ENCODE results near the gene STYXL2.
A peak's percentile ranks its signal among the peaks of the same experiment; 100 is the strongest.

The STYXL2 gene

GRCh38 chr1:167056529-167057231 lies 37.2 kb upstream of the STYXL2 start:
- H3K4me3 ChIP-seq (ENCODE audit: low read depth, low read length) = no peak overlapping the region
- TF ChIP-seq CTCF (IDR thresholded peaks at IDR 0.05; ENCODE audit: low read depth, low read length) (no peak), MYC (IDR thresholded peaks at IDR 0.05; ENCODE audit: low read depth, low read length) (no peak), POLR2A (IDR thresholded peaks at IDR 0.05; ENCODE audit: extremely low read depth, insufficient read length) (no peak)
- TF ChIP-seq, protein P1, sequence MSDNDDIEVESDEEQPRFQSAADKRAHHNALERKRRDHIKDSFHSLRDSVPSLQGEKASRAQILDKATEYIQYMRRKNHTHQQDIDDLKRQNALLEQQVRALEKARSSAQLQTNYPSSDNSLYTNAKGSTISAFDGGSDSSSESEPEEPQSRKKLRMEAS (IDR thresholded peaks at IDR 0.05; ENCODE audit: low read depth, low read length) = no peak
- DNase-seq (ENCODE audit: low read depth) = no peak

GRCh38 chr1:167057241-167057688 lies 36.6 kb upstream of the STYXL2 start:
- no peak overlapping the region for H3K4me3 ChIP-seq (ENCODE audit: low read depth, low read length)
- TF ChIP-seq CTCF (IDR thresholded peaks at IDR 0.05; ENCODE audit: low read depth, low read length) = peak; percentile 27
- no peak for TF ChIP-seq MYC (IDR thresholded peaks at IDR 0.05; ENCODE audit: low read depth, low read length)
- TF ChIP-seq, protein P1 (IDR thresholded peaks at IDR 0.05; ENCODE audit: low read depth, low read length) = no peak
- no peak for TF ChIP-seq POLR2A (IDR thresholded peaks at IDR 0.05; ENCODE audit: extremely low read depth, insufficient read length)
- DNase-seq (ENCODE audit: low read depth) = peak; percentile 59

GRCh38 chr1:167059045-167059808 lies 34.6 kb upstream of the STYXL2 start:
- peak; percentile 82 for TF ChIP-seq CTCF (IDR thresholded peaks at IDR 0.05; ENCODE audit: low read depth, low read length)
- no peak for TF ChIP-seq POLR2A (IDR thresholded peaks at IDR 0.05; ENCODE audit: extremely low read depth, insufficient read length)
- TF ChIP-seq MYC (IDR thresholded peaks at IDR 0.05; ENCODE audit: low read depth, low read length) = no peak
- TF ChIP-seq, protein P1 (IDR thresholded peaks at IDR 0.05; ENCODE audit: low read depth, low read length) = no peak
- no peak overlapping the region for H3K4me3 ChIP-seq (ENCODE audit: low read depth, low read length)
- peak; percentile 70 for DNase-seq (ENCODE audit: low read depth)

DNA sequence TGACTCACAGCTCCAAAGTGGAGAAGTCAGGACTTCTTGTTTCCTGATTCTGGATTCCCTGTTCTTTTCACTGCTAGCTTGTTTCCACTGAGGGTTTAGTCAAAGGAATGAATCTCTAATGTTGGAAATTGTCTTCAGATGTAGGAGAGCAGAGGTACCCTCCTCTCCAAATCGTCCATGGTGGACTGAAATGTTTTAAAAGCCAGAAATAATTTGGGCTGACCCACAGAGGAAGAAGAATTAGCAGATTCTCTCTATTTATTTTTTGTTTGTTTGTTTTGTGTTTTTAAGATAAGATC lies 34.1 kb upstream of the STYXL2 start:
- H3K4me3 ChIP-seq (ENCODE audit: low read depth, low read length) = no peak overlapping the region
- TF ChIP-seq MYC (IDR thresholded peaks at IDR 0.05; ENCODE audit: low read depth, low read length) (no peak), POLR2A (IDR thresholded peaks at IDR 0.05; ENCODE audit: extremely low read depth, insufficient read length) (no peak), CTCF (IDR thresholded peaks at IDR 0.05; ENCODE audit: low read depth, low read length) (no peak)
- TF ChIP-seq, protein P1 (IDR thresholded peaks at IDR 0.05; ENCODE audit: low read depth, low read length) = no peak
- no peak for DNase-seq (ENCODE audit: low read depth)

DNA sequence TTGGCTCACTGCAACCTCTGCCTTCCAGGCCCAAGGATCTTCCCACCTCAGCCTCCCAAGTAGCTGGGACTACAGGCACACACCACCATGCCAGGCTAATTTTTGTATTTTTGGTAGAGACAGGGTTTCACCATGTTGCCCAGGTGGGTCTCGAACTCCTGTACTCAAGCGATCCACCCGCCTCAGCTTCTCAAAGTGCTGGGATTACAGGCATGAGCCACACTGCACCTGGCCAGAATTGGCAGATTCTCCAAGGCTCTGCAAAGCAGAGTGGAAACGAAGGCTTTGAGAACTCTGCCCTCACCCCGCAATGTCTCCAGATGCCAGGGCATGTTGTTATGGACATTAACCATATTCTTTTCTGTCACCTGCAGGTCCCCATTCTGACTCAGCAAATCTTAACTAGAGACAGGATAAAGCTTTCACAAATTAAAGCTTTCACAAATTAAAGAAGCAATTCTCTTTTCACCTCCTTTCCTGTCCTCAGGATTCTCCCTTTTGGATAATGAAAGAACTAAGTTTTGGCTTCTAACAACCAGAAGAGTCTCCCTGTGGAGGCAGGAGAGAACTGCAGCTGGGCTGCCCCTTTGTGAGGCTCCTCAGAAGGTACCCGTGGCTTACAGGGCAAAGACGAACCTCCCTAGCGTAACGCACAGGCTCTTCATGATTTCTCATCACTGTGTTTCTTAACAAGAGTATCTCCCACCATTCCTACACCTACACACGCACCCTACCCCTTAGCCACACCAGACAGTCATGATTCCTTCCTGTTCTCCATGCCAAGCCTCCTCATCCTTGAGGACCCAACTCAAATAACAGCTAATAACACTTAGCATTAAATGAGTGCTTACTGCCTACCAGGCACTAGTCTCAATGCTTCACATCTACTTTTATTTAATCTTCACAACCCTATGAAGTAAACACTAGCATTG lies 33.5 kb upstream of the STYXL2 start:
- TF ChIP-seq MYC (IDR thresholded peaks at IDR 0.05; ENCODE audit: low read depth, low read length) = no peak
- peak; percentile 31 for TF ChIP-seq CTCF (IDR thresholded peaks at IDR 0.05; ENCODE audit: low read depth, low read length)
- no peak overlapping the region for H3K4me3 ChIP-seq (ENCODE audit: low read depth, low read length)
- peak; percentile 24 for DNase-seq (ENCODE audit: low read depth)
